Measurements from ENCODE around the gene ABCA13. TPM values are rescaled to one million over a fixed set of nuclear protein-coding genes. Genes with fewer than 3 reads are reported as not detected.

Gene ABCA13
- polyA plus RNA-seq, 1 of the 3 experiments (the other 2 are of a cell fraction), result not detected

GRCh38 chr7:48481235-48481634, 310.0 kb downstream of the ABCA13 start (continued):
- TF ChIP-seq, protein P1, sequence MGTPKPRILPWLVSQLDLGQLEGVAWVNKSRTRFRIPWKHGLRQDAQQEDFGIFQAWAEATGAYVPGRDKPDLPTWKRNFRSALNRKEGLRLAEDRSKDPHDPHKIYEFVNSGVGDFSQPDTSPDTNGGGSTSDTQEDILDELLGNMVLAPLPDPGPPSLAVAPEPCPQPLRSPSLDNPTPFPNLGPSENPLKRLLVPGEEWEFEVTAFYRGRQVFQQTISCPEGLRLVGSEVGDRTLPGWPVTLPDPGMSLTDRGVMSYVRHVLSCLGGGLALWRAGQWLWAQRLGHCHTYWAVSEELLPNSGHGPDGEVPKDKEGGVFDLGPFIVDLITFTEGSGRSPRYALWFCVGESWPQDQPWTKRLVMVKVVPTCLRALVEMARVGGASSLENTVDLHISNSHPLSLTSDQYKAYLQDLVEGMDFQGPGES (IDR thresholded peaks at IDR 0.05; ENCODE audit: low read depth, low read length), result no peak
- TF ChIP-seq MXI1 (IDR thresholded peaks at IDR 0.05; ENCODE audit: low read depth, low read length), result no peak

DNA sequence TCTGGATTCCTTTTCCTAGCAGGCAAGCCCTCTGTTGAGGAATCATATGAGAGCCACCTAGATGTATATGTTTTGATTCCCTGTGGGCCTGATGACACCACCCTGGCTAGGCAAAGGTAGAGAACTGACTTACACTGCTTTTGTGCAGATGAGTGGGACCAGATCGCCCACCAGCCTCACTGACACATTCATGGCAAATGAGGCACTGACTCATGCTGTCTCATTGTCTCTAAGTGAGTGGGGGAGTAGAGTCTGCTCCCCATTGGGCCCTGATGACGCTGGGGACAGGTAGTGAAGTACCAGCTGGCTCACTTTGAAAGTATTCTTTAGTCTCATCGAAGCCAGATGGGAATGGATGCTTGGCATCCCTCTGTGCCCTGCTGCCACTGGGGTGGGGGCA, 326.3 kb downstream of the ABCA13 start:
- Histone ChIP-seq H3K9me2 (no peaks in the 10 kb centered on the region), H4K20me1 (ENCODE audit: insufficient read depth) (no peaks in the 10 kb centered on the region), H3K27me3 (ENCODE audit: insufficient read depth) (no peaks in the 10 kb centered on the region), H3K9ac (no peak overlapping the region), H3K36me3 (replicated peaks in 1 of 2; ENCODE audit: control insufficient read depth in 1 of 2, insufficient read depth in 2 of 2, low read length in 1 of 2) (no peaks in the 10 kb centered on the region), H3K79me2 (ENCODE audit: insufficient read depth) (no peaks in the 10 kb centered on the region), H3K4me2 (no peak overlapping the region), H3K27ac (ENCODE audit: low read depth in 2 of 2, low read length in 1 of 2) (no peak overlapping the region), H3F3A (replicated peaks; ENCODE audit: insufficient read depth) (no peaks in the 10 kb centered on the region), H3K4me1 (ENCODE audit: control insufficient read depth in 1 of 2, insufficient read depth in 2 of 2, low read depth in 1 of 2, low read length in 1 of 2) (no peaks in the 10 kb centered on the region), H3K9me3 (peaks cover 4% of the 10 kb centered on the region; the same call in 1 of the 2 replicates), H2AFZ (ENCODE audit: low read depth) (no peak overlapping the region), H3K4me3 (ENCODE audit: low read depth in 2 of 2, low read length in 1 of 2) (no peak overlapping the region)
- ChIA-PET CTCF (interaction anchor here (1.2 to 1.4 kb wide), 2 partner anchors 11 to 16 kb away, joined by 3 read pairs; no protein-coding TSS in a partner anchor), POLR2A (no interaction called here)
- DNase-seq, result no peak
- TF ChIP-seq, protein P1 (IDR thresholded peaks at IDR 0.05; ENCODE audit: low read depth, low read length), result no peak
- TF ChIP-seq NRF1 (IDR thresholded peaks at IDR 0.05; ENCODE audit: low read depth, low read length) (no peak), EZH2phosphoT487 (IDR thresholded peaks at IDR 0.05; ENCODE audit: borderline replicate concordance, low read depth) (no peak), ELF1 (IDR thresholded peaks at IDR 0.05) (no peak), YY1 (IDR thresholded peaks at IDR 0.05; ENCODE audit: low read depth) (no peak), NFIC (IDR thresholded peaks at IDR 0.05; ENCODE audit: borderline replicate concordance) (no peak), GATA2 (CRISPR knock-in tag; IDR thresholded peaks at IDR 0.05) (no peak), FOXJ3 (CRISPR knock-in tag; IDR thresholded peaks at IDR 0.05) (no peak), RXRA (IDR thresholded peaks at IDR 0.05; ENCODE audit: borderline replicate concordance, low read depth) (no peak), FOSL2 (IDR thresholded peaks at IDR 0.05; ENCODE audit: borderline replicate concordance, low read depth) (no peak), RCOR1 (IDR thresholded peaks at IDR 0.05; ENCODE audit: low read length) (no peak), TCF12 (IDR thresholded peaks at IDR 0.05) (no peak), FOXM1 (IDR thresholded peaks at IDR 0.05; ENCODE audit: low read depth) (no peak), RFX5 (IDR thresholded peaks at IDR 0.05; ENCODE audit: low read length) (no peak), USF2 (IDR thresholded peaks at IDR 0.05; ENCODE audit: borderline replicate concordance, low read depth, low read length) (no peak), MEF2A (IDR thresholded peaks at IDR 0.05; ENCODE audit: borderline replicate concordance, low read depth) (no peak), GABPA (IDR thresholded peaks at IDR 0.05; ENCODE audit: low read depth) (no peak), MXI1 (IDR thresholded peaks at IDR 0.05; ENCODE audit: low read depth, low read length) (no peak)
- TF ChIP-seq, protein P2, sequence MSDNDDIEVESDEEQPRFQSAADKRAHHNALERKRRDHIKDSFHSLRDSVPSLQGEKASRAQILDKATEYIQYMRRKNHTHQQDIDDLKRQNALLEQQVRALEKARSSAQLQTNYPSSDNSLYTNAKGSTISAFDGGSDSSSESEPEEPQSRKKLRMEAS (IDR thresholded peaks at IDR 0.05; ENCODE audit: low read depth), result no peak
- TF ChIP-seq, protein P3, sequence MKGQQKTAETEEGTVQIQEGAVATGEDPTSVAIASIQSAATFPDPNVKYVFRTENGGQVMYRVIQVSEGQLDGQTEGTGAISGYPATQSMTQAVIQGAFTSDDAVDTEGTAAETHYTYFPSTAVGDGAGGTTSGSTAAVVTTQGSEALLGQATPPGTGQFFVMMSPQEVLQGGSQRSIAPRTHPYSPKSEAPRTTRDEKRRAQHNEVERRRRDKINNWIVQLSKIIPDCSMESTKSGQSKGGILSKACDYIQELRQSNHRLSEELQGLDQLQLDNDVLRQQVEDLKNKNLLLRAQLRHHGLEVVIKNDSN (IDR thresholded peaks at IDR 0.05; ENCODE audit: borderline replicate concordance, low read depth), result no peak
- WGBS (ENCODE audit: low lambda C conversion rate), result 0% methylated on average over 3 of the region's 3 CpGs
